MCF 10A (cell line): ENCODE results near the gene CES3. TPM values are rescaled to one million over a fixed set of nuclear protein-coding genes. Genes with fewer than 3 reads are reported as not detected.
A peak's percentile ranks its signal among the peaks of the same experiment; 100 is the strongest.
"Not testable (repeated sequence)": the region's sequence is repeated elsewhere in the genome, so short reads cannot be mapped to it uniquely, and the experiment has no call there.

ENCODE experiments used
- BruUV-seq: library from RNA; stranded (reverse); fragments of 400-500 nt; replicated peaks from 2 replicates; lab custom pipeline; 2021; lab: Mats Ljungman, UMichigan
- CTCF ChIA-PET: fragments of 300-600 bp; sonication (Branson Sonifier 250); formaldehyde crosslinking; extraction: SDS; loops from one replicate; lab custom pipeline; 2021; ENCODE audit warnings: antibody characterized with exemption, inconsistent platforms; lab: Yijun Ruan, JAX
- POLR2A ChIA-PET: fragments of 300-600, 350-650 bp; sonication (Branson Sonifier 250); formaldehyde crosslinking; extraction: SDS; loops from one replicate; lab custom pipeline; 2020; ENCODE audit warnings: antibody characterized with exemption, inconsistent platforms; lab: Yijun Ruan, JAX
- DNase-seq: peaks from one replicate; pipeline ENCODE4 v3.0.0-alpha.2; 2018; ENCODE audit not compliant: unreplicated experiment
- H3K27ac Mint-ChIP-seq: one replicate; pipeline ENCODE4 v1.8.0; 2022; ENCODE audit warnings: mild to moderate bottlenecking, low read depth, mixed read lengths; ENCODE audit not compliant: unreplicated experiment
- H3K27me3 Mint-ChIP-seq: one replicate; pipeline ENCODE4 v1.8.0; 2022; ENCODE audit warnings: mixed read lengths; ENCODE audit not compliant: insufficient read depth, unreplicated experiment
- H3K36me3 Mint-ChIP-seq: one replicate; pipeline ENCODE4 v1.8.0; 2022; ENCODE audit warnings: mild to moderate bottlenecking, moderate library complexity, mixed read lengths; ENCODE audit not compliant: insufficient read depth, unreplicated experiment
- H3K4me1 Mint-ChIP-seq: one replicate; pipeline ENCODE4 v1.8.0; 2022; ENCODE audit warnings: mixed read lengths; ENCODE audit not compliant: insufficient read depth, unreplicated experiment
- H3K4me3 Mint-ChIP-seq: one replicate; pipeline ENCODE4 v1.8.0; 2022; ENCODE audit warnings: mild to moderate bottlenecking, moderate library complexity, mixed read lengths; ENCODE audit not compliant: unreplicated experiment
- H3K9me3 Mint-ChIP-seq: one replicate; pipeline ENCODE4 v1.8.0; 2022; ENCODE audit warnings: mixed read lengths; ENCODE audit not compliant: unreplicated experiment
- CTCF ChIP-seq: fragments of 200-600 bp; IDR thresholded peaks from one replicate; pipeline ENCODE4 v1.8.0; 2022; ENCODE audit warnings: antibody characterized with exemption, mild to moderate bottlenecking; ENCODE audit not compliant: unreplicated experiment
- intact Hi-C: fragments of 100-400 bp; cut with micrococcal nuclease; formaldehyde crosslinking; loops from 2 replicates; pipeline ENCODE4 v1.14.1; 2022
- total RNA-seq: library from RNA; stranded (reverse); gene quantifications from 2 replicates; pipeline ENCODE4 v1.2.3, GENCODE V29; 2022

Gene CES3
- total RNA-seq, 1 experiment from 2014 or later = 0.65 TPM

- DNase-seq, H3K9me3 Mint-ChIP-seq, H3K27me3 Mint-ChIP-seq, intact Hi-C loops, H3K27ac Mint-ChIP-seq, H3K4me1 Mint-ChIP-seq, BruUV-seq, H3K36me3 Mint-ChIP-seq, H3K4me3 Mint-ChIP-seq: not testable (repeated sequence)
- POLR2A ChIA-PET = interaction anchor here (1.1 kb wide), 1 partner anchor 21 kb away, joined by 3 read pairs; no protein-coding TSS in a partner anchor
- CTCF ChIA-PET = interaction anchor here (0.6 to 5.1 kb wide), 7 partner anchors 13 to 212 kb away, joined by 3 to 45 read pairs (median 4); no protein-coding TSS in a partner anchor
Measured at GRCh38 chr16:66974932-66975246, 13.8 kb downstream of the CES3 start.

GRCh38 chr16:66975302-66975893, 14.3 kb downstream of the CES3 start:
- H3K4me1 Mint-ChIP-seq = peaks cover 5% of the 10 kb centered on the region
- BruUV-seq = no TSS peak
- DNase-seq = no peak
- no peaks in the 10 kb centered on the region for H3K9me3 Mint-ChIP-seq
- no peaks in the 10 kb centered on the region for H3K36me3 Mint-ChIP-seq
- H3K27me3 Mint-ChIP-seq = no peaks in the 10 kb centered on the region
- no peak for TF ChIP-seq CTCF
- H3K27ac Mint-ChIP-seq = no peak overlapping the region
- intact Hi-C loops = no loop called here
- ChIA-PET POLR2A (interaction anchor here (0.6 to 1.1 kb wide), 2 partner anchors 21 to 271 kb away, joined by 3 read pairs; no protein-coding TSS in a partner anchor), CTCF (interaction anchor here (0.6 to 5.1 kb wide), 12 partner anchors 13 to 1110 kb away, joined by 3 to 45 read pairs (median 4); no protein-coding TSS in a partner anchor)
- no peak overlapping the region for H3K4me3 Mint-ChIP-seq

- CTCF ChIA-PET = interaction anchor here (0.6 to 5.1 kb wide), 24 partner anchors 10 to 444 kb away, joined by 3 to 45 read pairs (median 4); partner anchors contain the start of genes CES3 and CES4A
- Mint-ChIP-seq H3K4me3 (no peak overlapping the region), H3K27ac (no peak overlapping the region), H3K27me3 (no peaks in the 10 kb centered on the region), H3K9me3 (no peaks in the 10 kb centered on the region), H3K36me3 (no peaks in the 10 kb centered on the region), H3K4me1 (peaks cover 5% of the 10 kb centered on the region)
- TF ChIP-seq CTCF = no peak
- POLR2A ChIA-PET = interaction anchor here (0.6 to 0.7 kb wide), 2 partner anchors 182 to 868 kb away, joined by 3 read pairs; no protein-coding TSS in a partner anchor
- intact Hi-C loops = loop anchor here (1.0 to 2.0 kb wide), 5 partner anchors 22 to 208 kb away; no protein-coding TSS in a partner anchor
- no TSS peak for BruUV-seq
- DNase-seq = no peak
Measured at GRCh38 chr16:66976746-66977145, 15.7 kb downstream of the CES3 start.

GRCh38 chr16:66977341-66978113, 16.5 kb downstream of the CES3 start:
- peaks cover 5% of the 10 kb centered on the region for H3K4me1 Mint-ChIP-seq
- no peak overlapping the region for H3K4me3 Mint-ChIP-seq
- CTCF ChIA-PET = interaction anchor here (0.5 to 5.1 kb wide), 48 partner anchors 8 to 505 kb away, joined by 3 to 45 read pairs (median 4); partner anchors contain the start of genes CES3 and CES4A
- no peak overlapping the region for H3K27ac Mint-ChIP-seq
- H3K36me3 Mint-ChIP-seq = no peaks in the 10 kb centered on the region
- POLR2A ChIA-PET = interaction anchor here (0.7 kb wide), 2 partner anchors 30 to 464 kb away, joined by 3 to 4 read pairs; no protein-coding TSS in a partner anchor
- intact Hi-C loops = loop anchor here (1.0 to 2.0 kb wide), 5 partner anchors 23 to 207 kb away; no protein-coding TSS in a partner anchor
- peak; percentile 84 for DNase-seq
- no TSS peak for BruUV-seq
- TF ChIP-seq CTCF = peak; percentile 97
- H3K27me3 Mint-ChIP-seq = no peaks in the 10 kb centered on the region
- no peaks in the 10 kb centered on the region for H3K9me3 Mint-ChIP-seq
